ENCODE data around the gene S100A13.

S100A13 gene

DNA sequence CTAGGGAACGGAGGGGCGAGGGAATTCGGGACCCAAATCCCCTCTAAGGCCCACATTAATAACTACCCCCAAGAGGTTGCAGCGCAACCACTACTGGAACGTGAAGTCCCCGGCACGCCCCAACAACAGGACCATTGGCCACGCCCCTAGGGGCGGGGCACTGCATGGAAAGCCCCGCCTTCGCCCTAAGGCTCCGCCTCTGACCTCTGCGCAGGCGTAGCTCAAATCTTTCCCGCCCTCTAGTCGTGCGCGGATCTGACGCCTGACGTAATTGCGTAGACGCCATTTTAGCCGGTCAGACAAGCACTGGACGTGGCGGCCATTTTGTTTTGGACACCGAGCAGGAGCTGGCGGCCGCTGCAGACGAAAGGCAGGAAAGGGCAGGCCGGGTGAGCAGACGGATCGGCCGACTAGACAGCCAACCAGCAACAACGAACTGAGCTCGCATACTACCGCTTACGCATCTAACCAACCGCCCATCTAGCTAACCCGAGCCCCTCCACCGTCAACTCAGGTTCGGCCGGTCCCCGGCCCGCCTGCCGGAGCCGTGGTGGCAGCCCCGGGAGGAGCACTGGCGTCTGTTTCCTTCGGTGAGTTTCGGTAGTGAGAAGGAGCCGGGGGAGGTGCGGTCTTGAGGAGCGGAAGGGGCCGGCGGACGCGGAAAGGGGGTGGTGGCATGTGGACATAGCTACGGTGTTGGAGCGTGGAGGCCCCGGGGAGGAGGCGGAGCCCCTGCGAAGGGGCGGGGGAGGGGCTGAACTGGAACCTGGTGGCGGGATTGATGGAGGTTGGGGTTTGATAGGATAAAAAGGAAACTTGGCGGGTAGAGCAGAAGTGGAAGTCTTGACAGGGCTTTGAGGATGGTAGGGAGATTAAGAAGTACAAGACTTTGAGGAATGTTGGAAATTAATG is 6.7 kb upstream of the S100A13 start, which contains the start of gene CHTOP:
Gene CHTOP, plus strand, starts transcription at position 313 of the 912 bp plus-strand sequence. CDS start 2,523 bp downstream, outside the sequence.
- H3K9me3 ChIP-seq (ENCODE audit: control insufficient read depth in 2 of 2, low read length in 2 of 2), result no peaks in the 10 kb centered on the region
- H3K27ac ChIP-seq (ENCODE audit: low read length), result peak within 1 kb of the TSS; percentile 99
- peak within 1 kb of the TSS; percentile 100 for H3K9ac ChIP-seq (ENCODE audit: low read length in 2 of 2)
- peaks cover 39% of the 10 kb centered on the region for H3K4me1 ChIP-seq (ENCODE audit: control insufficient read depth, insufficient read depth, low read length)
- peak within 1 kb of the TSS; percentile 93 to 98 for H3K4me3 ChIP-seq (ENCODE audit: low read length in 2 of 2)
- peaks cover 21 to 24% of the 10 kb centered on the region in 2 donors for H3K36me3 ChIP-seq (ENCODE audit: control insufficient read depth in 2 of 2, insufficient read depth in 2 of 2, low read length in 2 of 2)
- no peaks in the 10 kb centered on the region for H3K27me3 ChIP-seq (ENCODE audit: control insufficient read depth in 1 of 2, insufficient read depth in 2 of 2, low read length in 2 of 2)

DNA sequence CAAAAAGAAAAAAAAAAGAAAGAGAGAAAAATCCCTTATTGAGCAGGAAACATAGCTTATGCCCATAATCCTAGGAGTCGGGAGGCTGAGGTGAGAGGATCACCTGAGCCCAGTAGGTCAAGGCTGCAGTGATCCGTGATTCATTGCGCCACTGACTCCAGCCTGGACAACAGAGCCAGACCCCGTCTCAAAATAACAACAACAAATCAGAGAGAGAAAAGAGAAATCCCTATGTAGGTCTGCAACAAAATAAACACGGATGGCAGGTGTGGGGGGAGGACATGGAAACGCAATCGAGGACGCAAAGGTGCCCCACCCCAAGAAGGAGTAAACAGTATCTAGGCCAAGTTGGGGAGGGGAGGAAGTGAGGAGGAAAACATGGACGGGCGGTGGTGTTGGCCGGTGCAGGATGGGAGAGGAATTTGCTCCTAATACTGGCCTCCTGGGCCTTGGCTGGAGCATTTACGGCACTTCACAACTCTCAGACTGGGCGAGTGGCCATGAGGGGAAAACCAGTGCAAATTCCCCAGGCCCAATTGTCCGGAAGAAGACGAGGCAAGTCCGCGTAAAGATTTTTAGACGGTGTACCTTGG is 6.0 kb upstream of the S100A13 start:
- Histone ChIP-seq H3K9me3 (ENCODE audit: control insufficient read depth in 2 of 2, low read length in 2 of 2) (no peaks in the 10 kb centered on the region), H3K27me3 (ENCODE audit: control insufficient read depth in 1 of 2, insufficient read depth in 2 of 2, low read length in 2 of 2) (no peaks in the 10 kb centered on the region), H3K27ac (ENCODE audit: low read length) (peak overlapping the region; percentile 99), H3K36me3 (ENCODE audit: control insufficient read depth in 2 of 2, insufficient read depth in 2 of 2, low read length in 2 of 2) (peaks cover 17 to 19% of the 10 kb centered on the region in 2 donors), H3K4me3 (ENCODE audit: low read length in 2 of 2) (peak overlapping the region; percentile 93 to 98), H3K4me1 (ENCODE audit: control insufficient read depth, insufficient read depth, low read length) (peaks cover 39% of the 10 kb centered on the region), H3K9ac (ENCODE audit: low read length in 2 of 2) (peak overlapping the region; percentile 26 to 29)

DNA sequence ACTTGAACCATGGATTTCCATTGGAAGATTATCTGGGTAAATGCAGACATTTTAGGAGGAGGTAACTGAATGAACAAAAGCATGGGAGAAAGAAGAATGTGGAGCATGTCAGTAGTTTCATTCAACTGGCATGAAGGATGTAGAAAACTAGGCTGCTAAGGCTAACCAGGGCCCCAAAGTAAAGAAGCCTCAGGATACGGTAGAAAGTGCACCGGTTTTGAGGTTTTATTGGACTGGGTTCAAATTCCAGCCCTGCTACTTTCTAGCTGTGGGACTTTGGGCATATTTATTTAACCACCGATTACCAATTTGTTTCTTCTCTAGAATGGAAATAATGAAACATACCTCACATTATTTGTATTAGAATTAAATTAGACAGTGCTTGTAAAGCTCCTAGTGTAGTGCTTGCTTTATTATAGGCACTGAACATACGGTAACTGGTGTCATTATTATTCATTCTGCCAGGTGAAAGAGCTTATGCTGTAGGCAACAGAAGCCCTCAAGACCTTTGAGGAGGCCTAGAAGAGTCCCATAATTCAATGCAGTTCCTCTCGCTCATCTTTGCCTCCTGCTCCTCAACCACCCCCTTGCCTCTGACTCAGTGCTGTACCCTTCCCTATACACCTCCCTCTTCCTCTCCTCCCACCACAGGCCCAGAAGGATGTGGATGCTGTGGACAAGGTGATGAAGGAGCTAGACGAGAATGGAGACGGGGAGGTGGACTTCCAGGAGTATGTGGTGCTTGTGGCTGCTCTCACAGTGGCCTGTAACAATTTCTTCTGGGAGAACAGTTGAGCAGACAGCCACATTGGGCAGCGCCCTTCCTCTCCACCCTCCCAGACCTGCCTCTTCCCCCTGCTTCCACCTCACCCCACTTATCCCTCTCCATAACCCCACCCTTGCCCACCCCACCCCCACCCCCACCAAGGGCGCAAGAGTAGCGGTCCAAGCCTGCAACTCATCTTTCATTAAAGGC is 4.0 kb upstream of the S100A13 start:
- Histone ChIP-seq H3K27me3 (ENCODE audit: control insufficient read depth in 1 of 2, insufficient read depth in 2 of 2, low read length in 2 of 2) (no peaks in the 10 kb centered on the region), H3K4me1 (ENCODE audit: control insufficient read depth, insufficient read depth, low read length) (peaks cover 45% of the 10 kb centered on the region), H3K27ac (ENCODE audit: low read length) (no peak overlapping the region), H3K9me3 (ENCODE audit: control insufficient read depth in 2 of 2, low read length in 2 of 2) (no peaks in the 10 kb centered on the region), H3K4me3 (ENCODE audit: low read length in 2 of 2) (no peak overlapping the region), H3K9ac (ENCODE audit: low read length in 2 of 2) (no peak overlapping the region), H3K36me3 (ENCODE audit: control insufficient read depth in 2 of 2, insufficient read depth in 2 of 2, low read length in 2 of 2) (peaks cover under 1% of the 10 kb centered on the region in 2 donors)

- Histone ChIP-seq H3K4me3 (ENCODE audit: low read length in 2 of 2) (no peak overlapping the region), H3K9me3 (ENCODE audit: control insufficient read depth in 2 of 2, low read length in 2 of 2) (no peaks in the 10 kb centered on the region), H3K27ac (ENCODE audit: low read length) (peak overlapping the region; percentile 37), H3K36me3 (ENCODE audit: control insufficient read depth in 2 of 2, insufficient read depth in 2 of 2, low read length in 2 of 2) (no peaks in the 10 kb centered on the region), H3K4me1 (ENCODE audit: control insufficient read depth, insufficient read depth, low read length) (peaks cover 46% of the 10 kb centered on the region), H3K27me3 (ENCODE audit: control insufficient read depth in 1 of 2, insufficient read depth in 2 of 2, low read length in 2 of 2) (no peaks in the 10 kb centered on the region), H3K9ac (ENCODE audit: low read length in 2 of 2) (no peak overlapping the region)
Observed at GRCh38 chr1:153630384-153630783, 3.1 kb upstream of the S100A13 start.

DNA sequence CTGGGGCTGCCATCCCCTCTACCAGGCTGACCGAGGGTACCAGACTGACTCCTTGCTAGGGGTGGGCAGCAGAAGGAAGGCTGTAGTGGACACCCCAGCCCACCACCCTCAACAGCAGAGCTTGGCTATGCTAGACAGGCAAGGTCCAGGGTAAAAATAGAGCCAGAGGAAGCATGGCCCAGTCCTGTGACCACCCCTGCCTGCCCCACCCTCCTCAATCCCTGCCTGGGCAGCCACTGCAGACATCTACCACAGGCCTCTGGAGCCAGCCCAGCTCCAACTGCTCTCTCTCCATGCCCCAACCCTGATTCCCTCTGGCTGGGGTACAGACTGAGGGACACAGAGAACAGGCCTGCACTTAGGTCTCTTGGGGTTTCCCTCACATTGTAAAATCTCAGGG is 2.7 kb upstream of the S100A13 start:
- Histone ChIP-seq H3K9me3 (ENCODE audit: control insufficient read depth in 2 of 2, low read length in 2 of 2) (no peaks in the 10 kb centered on the region), H3K9ac (ENCODE audit: low read length in 2 of 2) (no peak overlapping the region), H3K27ac (ENCODE audit: low read length) (peak overlapping the region; percentile 37), H3K4me1 (ENCODE audit: control insufficient read depth, insufficient read depth, low read length) (peaks cover 47% of the 10 kb centered on the region), H3K36me3 (ENCODE audit: control insufficient read depth in 2 of 2, insufficient read depth in 2 of 2, low read length in 2 of 2) (no peaks in the 10 kb centered on the region), H3K27me3 (ENCODE audit: control insufficient read depth in 1 of 2, insufficient read depth in 2 of 2, low read length in 2 of 2) (no peaks in the 10 kb centered on the region), H3K4me3 (ENCODE audit: low read length in 2 of 2) (no peak overlapping the region)

DNA sequence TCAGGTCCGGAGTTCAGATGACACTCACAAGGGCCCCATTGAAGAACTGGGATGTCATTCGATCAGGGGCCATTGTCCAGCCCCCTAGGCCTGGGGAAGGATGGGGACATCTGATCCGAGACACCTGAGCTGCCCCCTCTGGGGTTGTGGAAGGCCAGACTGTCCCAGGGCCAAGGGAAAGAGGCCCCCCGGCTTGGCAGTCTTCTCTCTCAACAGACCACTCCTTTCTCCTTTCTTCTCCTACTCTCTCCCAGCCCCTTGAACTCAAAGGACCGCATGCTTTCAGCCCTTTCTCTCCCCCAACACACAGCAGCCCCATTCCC is 2.0 kb upstream of the S100A13 start:
- Histone ChIP-seq H3K27ac (ENCODE audit: low read length) (peak overlapping the region; percentile 31), H3K4me1 (ENCODE audit: control insufficient read depth, insufficient read depth, low read length) (peaks cover 50% of the 10 kb centered on the region), H3K27me3 (ENCODE audit: control insufficient read depth in 1 of 2, insufficient read depth in 2 of 2, low read length in 2 of 2) (no peaks in the 10 kb centered on the region), H3K36me3 (ENCODE audit: control insufficient read depth in 2 of 2, insufficient read depth in 2 of 2, low read length in 2 of 2) (no peaks in the 10 kb centered on the region), H3K9me3 (ENCODE audit: control insufficient read depth in 2 of 2, low read length in 2 of 2) (no peaks in the 10 kb centered on the region), H3K9ac (ENCODE audit: low read length in 2 of 2) (no peak overlapping the region), H3K4me3 (ENCODE audit: low read length in 2 of 2) (no peak overlapping the region)

DNA sequence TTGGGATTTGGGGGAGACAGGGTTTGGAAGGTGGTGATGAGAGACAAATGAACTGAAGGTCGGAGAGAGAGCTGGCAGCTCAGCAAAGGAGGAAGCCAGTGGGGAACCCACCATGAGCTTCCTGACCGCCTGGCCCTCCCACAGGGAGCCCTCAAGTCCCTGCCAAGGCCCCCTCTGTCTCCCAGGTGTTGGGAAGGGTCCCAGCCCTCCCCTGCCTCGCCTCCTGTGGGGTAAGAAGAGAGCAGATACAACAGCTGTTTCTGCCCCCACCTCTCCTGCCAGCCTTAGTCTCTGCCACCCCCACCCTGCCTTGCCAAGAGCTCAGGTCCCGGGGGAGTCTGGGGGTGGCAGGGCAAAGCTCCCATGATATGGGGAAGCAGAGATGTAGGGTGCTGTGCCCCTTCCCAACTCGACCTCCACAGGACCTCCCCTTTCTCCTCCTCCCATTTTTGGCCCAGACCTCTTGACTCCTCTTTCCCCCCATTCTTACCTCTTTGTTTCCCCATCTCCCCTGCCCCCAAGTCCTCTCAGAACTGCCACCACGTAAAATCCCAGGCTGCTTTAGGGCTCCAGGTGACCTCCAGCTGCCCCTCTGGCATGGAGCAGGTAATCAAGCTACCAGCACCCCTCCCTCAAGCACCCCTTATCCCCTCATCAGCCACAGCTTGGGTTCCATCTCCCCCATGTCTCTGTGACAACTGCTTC is 1.5 kb upstream of the S100A13 start:
- no peaks in the 10 kb centered on the region for H3K27me3 ChIP-seq (ENCODE audit: control insufficient read depth in 1 of 2, insufficient read depth in 2 of 2, low read length in 2 of 2)
- no peaks in the 10 kb centered on the region for H3K9me3 ChIP-seq (ENCODE audit: control insufficient read depth in 2 of 2, low read length in 2 of 2)
- H3K27ac ChIP-seq (ENCODE audit: low read length), result peak overlapping the region; percentile 31
- H3K9ac ChIP-seq (ENCODE audit: low read length in 2 of 2), result no peak overlapping the region
- peaks cover 54% of the 10 kb centered on the region for H3K4me1 ChIP-seq (ENCODE audit: control insufficient read depth, insufficient read depth, low read length)
- H3K4me3 ChIP-seq (ENCODE audit: low read length in 2 of 2), result no peak overlapping the region
- no peaks in the 10 kb centered on the region for H3K36me3 ChIP-seq (ENCODE audit: control insufficient read depth in 2 of 2, insufficient read depth in 2 of 2, low read length in 2 of 2)

GRCh38 chr1:153627715-153628626 is 666 bp upstream of the S100A13 start, which contains the start of gene S100A1:
Gene S100A1 (plus strand): TSS chr1:153628434. CDS start chr1:153630522, 2,088 bp downstream.
- Histone ChIP-seq H3K27ac (ENCODE audit: low read length) (peak within 1 kb of the TSS; percentile 83), H3K9ac (ENCODE audit: low read length in 2 of 2) (peak within 1 kb of the TSS; percentile 71 to 88), H3K4me3 (ENCODE audit: low read length in 2 of 2) (peak within 1 kb of the TSS; percentile 50 to 84), H3K4me1 (ENCODE audit: control insufficient read depth, insufficient read depth, low read length) (peaks cover 48% of the 10 kb centered on the region), H3K9me3 (ENCODE audit: control insufficient read depth in 2 of 2, low read length in 2 of 2) (no peaks in the 10 kb centered on the region), H3K36me3 (ENCODE audit: control insufficient read depth in 2 of 2, insufficient read depth in 2 of 2, low read length in 2 of 2) (no peaks in the 10 kb centered on the region), H3K27me3 (ENCODE audit: control insufficient read depth in 1 of 2, insufficient read depth in 2 of 2, low read length in 2 of 2) (no peaks in the 10 kb centered on the region)

DNA sequence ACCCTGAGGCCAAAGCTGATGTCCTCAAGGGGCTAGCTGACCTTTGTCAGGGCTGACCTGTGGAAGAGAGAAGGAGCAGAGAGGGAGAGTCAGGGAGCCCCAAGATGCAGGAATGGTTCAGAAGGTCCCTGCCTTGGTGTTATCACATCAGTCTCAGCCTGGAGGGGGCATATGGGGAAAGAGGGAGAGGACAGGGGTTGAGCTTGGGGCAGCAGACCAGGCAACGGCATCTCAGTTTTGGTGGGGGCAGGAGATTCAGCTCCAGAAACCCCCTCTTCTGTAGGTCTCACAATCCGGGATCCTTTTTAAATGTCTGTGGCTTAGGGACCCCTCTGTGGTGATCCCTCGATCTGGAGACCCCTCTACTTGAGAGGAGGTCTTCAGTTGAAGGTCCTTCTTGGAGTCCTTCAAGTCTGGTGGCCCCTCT is 815 bp downstream of the S100A13 start:
- Histone ChIP-seq H3K27ac (ENCODE audit: low read length) (peak overlapping the region; percentile 83), H3K27me3 (ENCODE audit: control insufficient read depth in 1 of 2, insufficient read depth in 2 of 2, low read length in 2 of 2) (no peaks in the 10 kb centered on the region), H3K4me1 (ENCODE audit: control insufficient read depth, insufficient read depth, low read length) (peaks cover 48% of the 10 kb centered on the region), H3K9me3 (ENCODE audit: control insufficient read depth in 2 of 2, low read length in 2 of 2) (no peaks in the 10 kb centered on the region), H3K4me3 (ENCODE audit: low read length in 2 of 2) (peak overlapping the region; percentile 50 to 84), H3K36me3 (ENCODE audit: control insufficient read depth in 2 of 2, insufficient read depth in 2 of 2, low read length in 2 of 2) (no peaks in the 10 kb centered on the region), H3K9ac (ENCODE audit: low read length in 2 of 2) (peak overlapping the region; percentile 71 to 88)
